H1 (cell line): ENCODE measurements around the gene EPHB3. TPM values are rescaled to one million over a fixed set of nuclear protein-coding genes. Genes with fewer than 3 reads are reported as not detected.

Source experiments
- CTCF ChIA-PET: fragments of 300-600 bp; sonication (Branson Sonifier 250); formaldehyde crosslinking; loops from one replicate; lab custom pipeline; 2021; ENCODE audit not compliant: partially characterized antibody; lab: Charles Lee
- POLR2A ChIA-PET: fragments of 300-600 bp; sonication (Branson Sonifier 250); formaldehyde crosslinking; loops from one replicate; lab custom pipeline; 2021; ENCODE audit warnings: inconsistent platforms; ENCODE audit not compliant: partially characterized antibody; lab: Charles Lee
- DNase-seq, 2 experiments: peaks; one replicate each; pipeline versions ENCODE4 v3.0.0 to v3.0.0-alpha.2; 2010 to 2022; ENCODE audit warnings: low spot score in 2 of 2, low read depth in 1 of 2, mixed read lengths in 1 of 2
- FAIRE-seq: peaks from 2 replicates; lab custom pipeline; 2011; peaks lifted over from hg19 to GRCh38; lab: Jason Lieb, UNC
- H2AFZ ChIP-seq: 2 replicates; pipeline ENCODE4 v1.8.1; 2012; ENCODE audit warnings: low read length, inconsistent platforms
- H2AK5ac ChIP-seq: 2 replicates; pipeline ENCODE4 v1.6.1; 2013; ENCODE audit warnings: low read depth, low read length
- H2BK120ac ChIP-seq: replicated peaks from 2 replicates; pipeline ENCODE3; 2013; ENCODE audit warnings: low read depth, low read length, inconsistent platforms
- H2BK12ac ChIP-seq: 2 replicates; pipeline ENCODE4 v1.6.1; 2013; ENCODE audit warnings: low read depth, low read length
- H2BK15ac ChIP-seq: 2 replicates; pipeline ENCODE4 v1.6.1; 2013; ENCODE audit warnings: low read length
- H2BK20ac ChIP-seq: 2 replicates; pipeline ENCODE4 v1.6.1; 2013; ENCODE audit warnings: low read length
- H2BK5ac ChIP-seq: 2 replicates; pipeline ENCODE4 v1.6.1; 2013; ENCODE audit warnings: low read depth, low read length
- H3K14ac ChIP-seq: 2 replicates; pipeline ENCODE4 v1.6.1; 2013; ENCODE audit warnings: inconsistent platforms; ENCODE audit not compliant: insufficient read length
- H3K18ac ChIP-seq: 2 replicates; pipeline ENCODE4 v1.6.1; 2013; ENCODE audit warnings: low read length; ENCODE audit errors: extremely low read depth
- H3K23ac ChIP-seq: 2 replicates; pipeline ENCODE4 v1.6.1; 2013; ENCODE audit warnings: inconsistent platforms; ENCODE audit not compliant: insufficient read length
- H3K23me2 ChIP-seq: 2 replicates; pipeline ENCODE4 v1.6.1; 2013; ENCODE audit warnings: low read depth, low read length
- H3K27ac ChIP-seq: 2 replicates; pipeline ENCODE4 v1.6.1; 2011; ENCODE audit warnings: low read depth, low read length, inconsistent platforms
- H3K27me3 ChIP-seq, 4 experiments: replicated peaks in 1 of 4; 1 replicate in 1 of 4; 2 replicates in 3 of 4; pipeline versions ENCODE4 v1.6.1 to v1.8.1; 2011 to 2013; ENCODE audit warnings: low read length in 3 of 4, mild to moderate bottlenecking in 3 of 4, inconsistent platforms in 2 of 4, mixed read lengths in 2 of 4, moderate library complexity in 1 of 4; ENCODE audit not compliant: control insufficient read depth in 3 of 4, insufficient read depth in 3 of 4; ENCODE audit errors: extremely low read depth in 1 of 4
- H3K36me3 ChIP-seq, 4 experiments: 2 replicates each; pipeline versions ENCODE4 v1.6.1 to v1.8.1; 2011 to 2013; ENCODE audit warnings: mild to moderate bottlenecking in 4 of 4, low read length in 3 of 4, moderate library complexity in 2 of 4, control low read depth in 1 of 4, inconsistent platforms in 1 of 4; ENCODE audit not compliant: insufficient read depth in 4 of 4, control insufficient read depth in 2 of 4
- H3K4ac ChIP-seq: replicated peaks from 2 replicates; pipeline ENCODE3; 2013; ENCODE audit warnings: low read length, low read depth, mixed read lengths, inconsistent platforms; ENCODE audit not compliant: insufficient read length
- H3K4me1 ChIP-seq, 4 experiments: replicated peaks in 1 of 4; 1 replicate in 1 of 4; 2 replicates in 3 of 4; pipeline versions ENCODE4 v1.6.1 to v1.8.1; 2011 to 2013; ENCODE audit warnings: low read length in 3 of 4, inconsistent platforms in 2 of 4, mixed read lengths in 1 of 4; ENCODE audit not compliant: insufficient read depth in 4 of 4, control insufficient read depth in 3 of 4
- H3K4me2 ChIP-seq, 2 experiments: 2 replicates each; pipeline versions ENCODE4 v1.6.1 to v1.8.1; 2011 to 2013; ENCODE audit warnings: low read depth in 2 of 2, low read length in 2 of 2, control low read depth in 1 of 2, inconsistent platforms in 1 of 2, mild to moderate bottlenecking in 1 of 2; ENCODE audit not compliant: insufficient read depth in 1 of 2
- H3K4me3 ChIP-seq, 4 experiments: fragments of 200-600, 300-600 bp in 1 of 4; sonication (generic), shearing (Covaris generic), sonication (Bioruptor Twin) in 1 of 4; 2 replicates each; pipeline versions ENCODE4 v1.5.1 to v1.8.1; 2011 to 2016; ENCODE audit warnings: low read length in 4 of 4, low read depth in 3 of 4, control low read depth in 2 of 4, inconsistent platforms in 2 of 4, mild to moderate bottlenecking in 2 of 4, mixed read lengths in 1 of 4, moderate library complexity in 1 of 4; ENCODE audit not compliant: insufficient read depth in 2 of 4; ENCODE audit errors: extremely low read depth in 1 of 4
- H3K56ac ChIP-seq: replicated peaks from 2 replicates; pipeline ENCODE3; 2013; ENCODE audit warnings: low read depth, mild to moderate bottlenecking, mixed read lengths, low read length, inconsistent platforms; ENCODE audit not compliant: insufficient read length
- H3K79me1 ChIP-seq: 2 replicates; pipeline ENCODE4 v1.6.1; 2013; ENCODE audit warnings: low read depth, low read length, control low read depth
- H3K79me2 ChIP-seq, 2 experiments: 2 replicates each; pipeline versions ENCODE4 v1.6.1 to v1.8.1; 2012 to 2013; ENCODE audit warnings: low read length in 2 of 2, mild to moderate bottlenecking in 2 of 2, inconsistent platforms in 1 of 2; ENCODE audit not compliant: insufficient read depth in 2 of 2, control insufficient read depth in 1 of 2
- H3K9ac ChIP-seq, 4 experiments: replicated peaks in 1 of 4; 1 replicate in 1 of 4; 2 replicates in 3 of 4; pipeline versions ENCODE4 v1.6.1 to v1.8.1; 2011 to 2013; ENCODE audit warnings: low read depth in 3 of 4, low read length in 3 of 4, control low read depth in 2 of 4, mild to moderate bottlenecking in 2 of 4, moderate library complexity in 2 of 4, inconsistent platforms in 1 of 4; ENCODE audit errors: extremely low read depth in 1 of 4
- H3K9me3 ChIP-seq, 2 experiments: 2 replicates each; pipeline versions ENCODE4 v1.6.1 to v1.8.1; 2012 to 2013; ENCODE audit warnings: mild to moderate bottlenecking in 2 of 2, moderate library complexity in 2 of 2, control low read depth in 1 of 2, inconsistent platforms in 1 of 2, low read depth in 1 of 2, low read length in 1 of 2, mixed read lengths in 1 of 2; ENCODE audit not compliant: insufficient read depth in 2 of 2
- H4K20me1 ChIP-seq, 2 experiments: replicated peaks in 1 of 2; 2 replicates each; pipeline versions ENCODE3 to v1.8.1; 2011 to 2013; ENCODE audit warnings: inconsistent platforms in 2 of 2, low read length in 2 of 2, mild to moderate bottlenecking in 1 of 2; ENCODE audit not compliant: insufficient read depth in 2 of 2, control insufficient read depth in 1 of 2
- H4K5ac ChIP-seq: 2 replicates; pipeline ENCODE4 v1.6.1; 2013; ENCODE audit warnings: low read length, low read depth, mixed read lengths, inconsistent platforms; ENCODE audit not compliant: insufficient read length
- H4K8ac ChIP-seq: 2 replicates; pipeline ENCODE4 v1.8.0; 2013; ENCODE audit warnings: mild to moderate bottlenecking, moderate library complexity, low read length, inconsistent platforms; ENCODE audit not compliant: insufficient read depth; ENCODE audit errors: extremely low read depth
- H4K91ac ChIP-seq: replicated peaks from 2 replicates; pipeline ENCODE3; 2013; ENCODE audit warnings: low read length, mixed read lengths, inconsistent platforms; ENCODE audit not compliant: insufficient read length
- EGR1 ChIP-seq: IDR thresholded peaks from 2 replicates; pipeline ENCODE4 v1.6.1; 2011; ENCODE audit warnings: low read depth, low read length, borderline replicate concordance
- EZH2 ChIP-seq: fragments of 200-600 bp; sonication (generic); IDR thresholded peaks from 2 replicates; pipeline ENCODE4 v1.7.1; 2012; ENCODE audit warnings: low read depth, mild to moderate bottlenecking, moderate library complexity, low read length, inconsistent platforms; ENCODE audit not compliant: severe bottlenecking
- KDM4A ChIP-seq: IDR thresholded peaks from one replicate; pipeline ENCODE4 v1.7.1; 2012; ENCODE audit warnings: low read depth, mild to moderate bottlenecking, moderate library complexity, low read length, inconsistent platforms; ENCODE audit not compliant: severe bottlenecking
- PHF8 ChIP-seq: fragments of 200-600 bp; sonication (generic); conservative IDR thresholded peaks from 2 replicates; pipeline ENCODE4 v1.7.1; 2012; ENCODE audit warnings: low read depth, mild to moderate bottlenecking, inconsistent platforms, low read length, moderate library complexity
- POLR2A ChIP-seq, 2 experiments: IDR thresholded peaks; 1 replicate in 1 of 2; 2 replicates in 1 of 2; pipeline ENCODE4 v1.6.1; 2011; ENCODE audit warnings: low read depth in 2 of 2, low read length in 2 of 2, mild to moderate bottlenecking in 2 of 2; ENCODE audit errors: control extremely low read depth in 1 of 2
- RFX5 ChIP-seq: IDR thresholded peaks from 2 replicates; pipeline ENCODE4 v1.6.1; 2011; ENCODE audit warnings: low read depth, low read length, improper control_type of control experiment, borderline replicate concordance
- RXRA ChIP-seq: IDR thresholded peaks from 2 replicates; pipeline ENCODE4 v1.6.1; 2011; ENCODE audit warnings: low read depth, mild to moderate bottlenecking, low read length, moderate library complexity; ENCODE audit not compliant: insufficient read depth
- TAF1 ChIP-seq: IDR thresholded peaks from 2 replicates; pipeline ENCODE4 v1.6.1; 2011; ENCODE audit warnings: mild to moderate bottlenecking, low read depth, low read length
- WGBS, 2 experiments: shearing (Covaris generic) in 1 of 2; methylation state at CpG; one replicate each; pipeline versions ENCODE4 v1.1.6 to v1.1.7; 2013 to 2015; ENCODE audit warnings: low lambda C conversion rate in 2 of 2, mixed read lengths in 2 of 2, inconsistent platforms in 1 of 2, low coverage in 1 of 2, missing lambda C conversion rate in 1 of 2; ENCODE audit not compliant: insufficient replicate concordance in 2 of 2, insufficient coverage in 1 of 2, insufficient read length in 1 of 2; ENCODE audit errors: extremely low coverage in 1 of 2, missing lambda C conversion rate in 1 of 2; 5-methylcytosine and 5-hydroxymethylcytosine counted together
- polyA plus RNA-seq, 7 experiments: library from polyadenylated mRNA; depleted of rRNA in 3 of 7; stranded (reverse) in 5 of 7; unstranded in 2 of 7; fragments of >200 nt in 5 of 7; fragments of 200-250 nt in 2 of 7; gene quantifications; 1 replicate in 5 of 7; 2 replicates in 1 of 7; 4 replicates in 1 of 7; pipeline versions ENCODE4 v1.2.1 to v1.2.3, GENCODE V29; 2011 to 2013; ENCODE audit warnings: missing spikeins in 2 of 7, mixed read lengths in 2 of 7
- total RNA-seq: library from RNA; stranded (reverse); fragmentation: NEBNext Ultra II Directional; extraction: Animal tissue kit (Norgen Biotek cat#: 25700); gene quantifications from 2 replicates; pipeline ENCODE4 v1.2.1, GENCODE V29; 2021
- TF ChIP-seq, protein P1 (sequence below): IDR thresholded peaks from 2 replicates; pipeline ENCODE4 v1.6.1; 2012; ENCODE audit warnings: low read length, inconsistent platforms

The EPHB3 gene
- total and polyA plus RNA-seq, 2 of the 8 experiments (the other 6 are each of a cell fraction or from before 2014, with no cell fraction given): 0.41 to 0.91 TPM

DNA sequence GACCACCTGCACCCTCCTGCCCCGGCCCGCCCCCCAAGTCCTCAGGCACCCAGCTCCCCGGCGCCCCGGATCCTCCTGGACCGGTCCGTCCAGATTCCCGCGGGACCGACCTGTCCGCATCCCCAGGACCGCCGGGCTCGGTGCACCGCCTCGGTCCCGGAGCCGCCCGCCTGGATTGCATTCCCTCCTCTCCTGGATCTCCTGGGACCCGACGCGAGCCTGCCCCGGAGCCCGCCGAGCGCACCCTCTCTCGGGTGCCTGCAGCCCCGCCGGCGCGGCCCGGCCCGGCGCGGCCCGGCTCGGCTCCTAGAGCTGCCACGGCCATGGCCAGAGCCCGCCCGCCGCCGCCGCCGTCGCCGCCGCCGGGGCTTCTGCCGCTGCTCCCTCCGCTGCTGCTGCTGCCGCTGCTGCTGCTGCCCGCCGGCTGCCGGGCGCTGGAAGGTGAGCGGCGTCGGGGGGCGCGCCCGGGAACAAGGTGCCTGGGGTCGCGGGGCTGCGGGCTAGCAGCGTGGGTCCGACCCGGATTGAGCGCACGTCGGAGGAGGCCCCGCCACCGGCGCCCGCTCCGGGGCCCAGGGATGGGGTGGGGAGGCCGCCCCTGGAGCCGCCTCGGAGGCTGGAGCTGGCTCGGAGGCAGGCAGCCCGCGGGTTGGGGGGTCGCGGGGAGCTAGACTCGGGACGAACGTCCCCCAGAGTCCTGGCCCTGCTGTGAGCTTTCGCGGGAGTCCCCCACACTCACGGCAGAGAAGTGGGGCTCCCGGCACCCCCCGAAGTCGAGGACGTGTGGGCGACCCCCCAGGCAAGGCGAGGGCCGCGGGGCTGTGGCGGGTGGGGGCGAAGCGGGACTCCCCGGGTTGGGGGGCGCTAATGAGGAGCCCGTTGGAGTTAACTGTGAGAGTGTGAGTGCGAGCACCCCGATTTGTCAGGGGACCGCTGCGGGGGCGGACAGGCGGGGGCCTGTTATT lies 610 bp downstream of the EPHB3 start:
- peak overlapping the region; percentile 13 to 63 (median 38); a peak in 6 of 8 replicates for H3K4me3 ChIP-seq
- peaks cover 61 to 90% (median 85%) of the 10 kb centered on the region in 4 experiments for H3K27me3 ChIP-seq
- FAIRE-seq: no peak
- H2BK5ac ChIP-seq: no peak overlapping the region
- WGBS, 2 experiments: 7% methylated on average over 70 of the region's 109 CpGs; no CpG with 5 or more reads in 1 of the 2 experiments
- no peak overlapping the region for H2AK5ac ChIP-seq
- peaks cover 2% of the 10 kb centered on the region; the same call in 1 of the 2 replicates for H3K23me2 ChIP-seq
- H3K14ac ChIP-seq: no peak overlapping the region
- no peak overlapping the region for H2AFZ ChIP-seq
- H3K4me2 ChIP-seq: peak overlapping the region; percentile 47 to 67
- no peaks in the 10 kb centered on the region; a peak in 1 of 8 replicates for H3K36me3 ChIP-seq
- H2BK15ac ChIP-seq: no peak overlapping the region
- H4K8ac ChIP-seq: no peak overlapping the region
- H3K4ac ChIP-seq: no peak overlapping the region
- H3K9me3 ChIP-seq: no peaks in the 10 kb centered on the region
- H4K5ac ChIP-seq: no peak overlapping the region
- H3K79me1 ChIP-seq: no peaks in the 10 kb centered on the region
- no peak overlapping the region for H2BK12ac ChIP-seq
- H3K27ac ChIP-seq: no peak overlapping the region
- H3K18ac ChIP-seq: no peak overlapping the region
- ChIA-PET POLR2A (interaction anchor here (0.6 to 5.9 kb wide), 13 partner anchors 8 to 246 kb away, joined by 3 to 46 read pairs (median 4); partner anchors contain the start of gene MAGEF1), CTCF (interaction anchor here (0.6 to 3.2 kb wide), 33 partner anchors 8 to 836 kb away, joined by 3 to 26 read pairs (median 5); partner anchors contain the start of gene VPS8)
- H4K91ac ChIP-seq: no peak overlapping the region
- H3K23ac ChIP-seq: no peak overlapping the region
- no peak overlapping the region for H2BK120ac ChIP-seq
- DNase-seq: no peak
- no peaks in the 10 kb centered on the region for H3K79me2 ChIP-seq
- peaks cover 18 to 20% of the 10 kb centered on the region in 2 experiments for H4K20me1 ChIP-seq
- H3K4me1 ChIP-seq: peaks cover 17 to 44% (median 41%) of the 10 kb centered on the region in 4 experiments
- no peak overlapping the region for H3K9ac ChIP-seq
- H3K56ac ChIP-seq: no peak overlapping the region
- no peak overlapping the region for H2BK20ac ChIP-seq
- TF ChIP-seq TAF1 (no peak), PHF8 (0 out of 2 replicates have a peak, but pooled peaks have one; percentile 27), KDM4A (peak; percentile 50), EZH2 (peak; percentile 91), EGR1 (no peak), RXRA (no peak), POLR2A (IDR thresholded peaks at IDR 0.05; ENCODE audit: control extremely low read depth in 1 of 2, low read depth in 2 of 2, low read length in 2 of 2) (no peak), RFX5 (no peak)
- TF ChIP-seq, protein P1, sequence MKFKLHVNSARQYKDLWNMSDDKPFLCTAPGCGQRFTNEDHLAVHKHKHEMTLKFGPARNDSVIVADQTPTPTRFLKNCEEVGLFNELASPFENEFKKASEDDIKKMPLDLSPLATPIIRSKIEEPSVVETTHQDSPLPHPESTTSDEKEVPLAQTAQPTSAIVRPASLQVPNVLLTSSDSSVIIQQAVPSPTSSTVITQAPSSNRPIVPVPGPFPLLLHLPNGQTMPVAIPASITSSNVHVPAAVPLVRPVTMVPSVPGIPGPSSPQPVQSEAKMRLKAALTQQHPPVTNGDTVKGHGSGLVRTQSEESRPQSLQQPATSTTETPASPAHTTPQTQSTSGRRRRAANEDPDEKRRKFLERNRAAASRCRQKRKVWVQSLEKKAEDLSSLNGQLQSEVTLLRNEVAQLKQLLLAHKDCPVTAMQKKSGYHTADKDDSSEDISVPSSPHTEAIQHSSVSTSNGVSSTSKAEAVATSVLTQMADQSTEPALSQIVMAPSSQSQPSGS: no peak
